ENCODE data around the gene CDK12.
"Not testable (repeated sequence)": the region's sequence is repeated elsewhere in the genome, so short reads cannot be mapped to it uniquely, and the experiment has no call there.

CDK12 gene

GRCh38 chr17:39461113-39461925 is at the start of gene CDK12:
CDK12 (plus strand) TSS chr17:39461486; CDS start chr17:39462072, 586 bp downstream.
- peak within 1 kb of the TSS; percentile 89 for H3K4me3 ChIP-seq (ENCODE audit: control insufficient read depth, low read depth, low read length)
- no peak for TF ChIP-seq CTCF (conservative IDR thresholded peaks at IDR 0.05; ENCODE audit: control insufficient read depth, insufficient read depth, low read depth, low read length)
- DNase-seq (ENCODE audit: low read depth), result peak; percentile 100

- DNase-seq (ENCODE audit: low read depth), result no peak
- no peak for TF ChIP-seq CTCF (conservative IDR thresholded peaks at IDR 0.05; ENCODE audit: control insufficient read depth, insufficient read depth, low read depth, low read length)
- H3K4me3 ChIP-seq (ENCODE audit: control insufficient read depth, low read depth, low read length), result no peak overlapping the region
Observed at GRCh38 chr17:39416141-39416540, 45.1 kb upstream of the CDK12 start.

DNA sequence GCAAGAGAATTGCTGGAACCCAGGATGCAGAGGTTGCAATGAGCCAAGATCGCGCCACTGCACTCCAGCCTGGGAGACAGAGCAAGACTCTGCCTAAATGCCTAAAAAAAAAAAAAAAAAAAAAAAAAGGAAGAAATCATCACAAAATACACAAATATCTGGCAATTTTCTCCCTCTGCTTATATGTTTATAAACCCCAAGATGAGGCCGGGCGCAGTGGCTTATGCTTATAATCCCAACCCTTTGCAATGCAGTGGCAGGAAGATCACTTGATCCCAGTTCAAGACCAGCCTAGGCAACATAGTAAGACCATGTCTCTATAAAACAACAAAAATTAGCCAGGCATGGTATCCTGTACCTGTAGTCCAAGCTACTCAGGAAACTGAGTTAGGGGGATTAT is 31.7 kb upstream of the CDK12 start:
- no peak overlapping the region for H3K4me3 ChIP-seq (ENCODE audit: control insufficient read depth, low read depth, low read length)
- DNase-seq (ENCODE audit: low read depth), result no peak
- no peak for TF ChIP-seq CTCF (conservative IDR thresholded peaks at IDR 0.05; ENCODE audit: control insufficient read depth, insufficient read depth, low read depth, low read length)

- DNase-seq (ENCODE audit: low read depth); H3K4me3 ChIP-seq (ENCODE audit: control insufficient read depth, low read depth, low read length): not testable (repeated sequence)
Observed at GRCh38 chr17:39439868-39440267, 21.4 kb upstream of the CDK12 start.

GRCh38 chr17:39443326-39443725 is 18.0 kb upstream of the CDK12 start:
- no peak overlapping the region for H3K4me3 ChIP-seq (ENCODE audit: control insufficient read depth, low read depth, low read length)
- DNase-seq (ENCODE audit: low read depth), result no peak
- no peak for TF ChIP-seq CTCF (conservative IDR thresholded peaks at IDR 0.05; ENCODE audit: control insufficient read depth, insufficient read depth, low read depth, low read length)

GRCh38 chr17:39447561-39447960 is 13.7 kb upstream of the CDK12 start:
- DNase-seq (ENCODE audit: low read depth), result no peak
- H3K4me3 ChIP-seq (ENCODE audit: control insufficient read depth, low read depth, low read length), result no peak overlapping the region
- no peak for TF ChIP-seq CTCF (conservative IDR thresholded peaks at IDR 0.05; ENCODE audit: control insufficient read depth, insufficient read depth, low read depth, low read length)

- peak; percentile 16 for DNase-seq (ENCODE audit: low read depth)
- TF ChIP-seq CTCF (conservative IDR thresholded peaks at IDR 0.05; ENCODE audit: control insufficient read depth, insufficient read depth, low read depth, low read length), result no peak
- H3K4me3 ChIP-seq (ENCODE audit: control insufficient read depth, low read depth, low read length), result peak overlapping the region; percentile 83
Observed at GRCh38 chr17:39450051-39450450, 11.2 kb upstream of the CDK12 start.
